Sigmoid colon (tissue), 7 donors: ENCODE data around the gene CERS2. TPM values are rescaled to one million over a fixed set of nuclear protein-coding genes. Genes with fewer than 3 reads are reported as not detected.

Experiments
- DNase-seq: peaks from one replicate; pipeline ENCODE4 v3.0.0-alpha.2; 2019
- H3K27ac ChIP-seq, 4 donors: fragments of 200-600 bp; sonication (generic); one replicate each; pipeline ENCODE4 v1.5.1; 2016 to 2019; ENCODE audit warnings: mild to moderate bottlenecking in 1 of 4
- H3K27me3 ChIP-seq, 3 donors: fragments of 200-600 bp; sonication (generic); one replicate each; pipeline ENCODE4 v1.5.1; 2019; ENCODE audit warnings: mild to moderate bottlenecking in 1 of 3
- H3K36me3 ChIP-seq, 4 donors: fragments of 200-600 bp; sonication (generic); one replicate each; pipeline ENCODE4 v1.5.1; 2016 to 2019
- H3K4me1 ChIP-seq, 4 donors: fragments of 200-600 bp; sonication (generic); one replicate each; pipeline ENCODE4 v1.5.1; 2017 to 2019
- H3K4me3 ChIP-seq, 4 donors: fragments of 200-600 bp; sonication (generic); one replicate each; pipeline ENCODE4 v1.5.1; 2017 to 2019; ENCODE audit warnings: mild to moderate bottlenecking in 2 of 4, moderate library complexity in 1 of 4
- H3K9me3 ChIP-seq, 4 donors: fragments of 200-600 bp in 3 of 4; sonication (generic) in 3 of 4; one replicate each; pipeline versions ENCODE4 v1.5.1 to v1.6.1; 2013 to 2019
- CTCF ChIP-seq, 4 experiments: fragments of 450-650 bp in 3 of 4; fragments of 200-600 bp in 1 of 4; IDR thresholded peaks; one replicate each; pipeline ENCODE4 v1.5.1; 2016 to 2019; ENCODE audit warnings: antibody characterized with exemption in 4 of 4, mild to moderate bottlenecking in 3 of 4, moderate library complexity in 2 of 4
- EP300 ChIP-seq, 4 donors: sonication (generic); formaldehyde crosslinking; IDR thresholded peaks; one replicate each; pipeline ENCODE4 v1.6.1; 2017; ENCODE audit warnings: antibody characterized with exemption in 4 of 4
- POLR2A ChIP-seq, 2 donors: fragments of 450-650 bp; IDR thresholded peaks; one replicate each; pipeline ENCODE4 v1.6.1; 2016; ENCODE audit warnings: antibody characterized with exemption in 2 of 2, mild to moderate bottlenecking in 2 of 2, moderate library complexity in 2 of 2
- POLR2AphosphoS5 ChIP-seq, 4 donors: sonication (generic); formaldehyde crosslinking; IDR thresholded peaks; one replicate each; pipeline ENCODE4 v1.6.1; 2017; ENCODE audit warnings: antibody characterized with exemption in 4 of 4
- WGBS, 2 donors: extraction: QIAGEN DNeasy Blood & Tissue Kit; methylation state at CpG; one replicate each; pipeline ENCODE4 v1.1.7; 2013; 5-methylcytosine and 5-hydroxymethylcytosine counted together
- intact Hi-C: fragments of 100-400 bp; cut with DNase I; formaldehyde crosslinking; loops from one replicate; pipeline ENCODE4 v1.15.1; 2023
- polyA plus RNA-seq, 3 donors: library from polyadenylated mRNA; stranded (reverse); fragments of 200-250 nt; gene quantifications; one replicate each; pipeline ENCODE4 v1.2.3, GENCODE V29; 2013
- total RNA-seq, 4 donors: library from RNA; depleted of rRNA; stranded (reverse); fragments of >200 nt; gene quantifications; one replicate each; pipeline ENCODE4 v1.1.0, GENCODE V29; 2016
- donor health status: healthy with polysubstance abuse.
- donor health status: Bipolar disorder and iron deficiency.
- donor health status: healthy.

The CERS2 gene
- total and polyA plus RNA-seq, 7 donors = 50.6 to 115 (median 82.0) TPM

- intact Hi-C loops = no loop called here
- peaks cover 18 to 97% (median 62%) of the 10 kb centered on the region in 4 donors for H3K36me3 ChIP-seq
These were observed 14.0 kb downstream of the CERS2 start for GRCh38 chr1:150960646-150961045.

GRCh38 chr1:150957666-150958065 is 17.0 kb downstream of the CERS2 start:
- no peaks in the 10 kb centered on the region for H3K4me1 ChIP-seq
- no peak for DNase-seq
- TF ChIP-seq CTCF (IDR thresholded peaks at IDR 0.05) = no peak
- no peak for TF ChIP-seq EP300 (IDR thresholded peaks at IDR 0.05)
- TF ChIP-seq POLR2AphosphoS5 (IDR thresholded peaks at IDR 0.05) = no peak
- no peak for TF ChIP-seq POLR2A (IDR thresholded peaks at IDR 0.05)
- intact Hi-C loops = no loop called here
- WGBS, 2 donors = 97 to 98% methylated on average over 11 of the region's 11 CpGs
- H3K4me3 ChIP-seq = no peak overlapping the region
- peaks cover 16 to 92% (median 55%) of the 10 kb centered on the region in 4 donors for H3K36me3 ChIP-seq
- H3K27me3 ChIP-seq = no peaks in the 10 kb centered on the region
- H3K27ac ChIP-seq = no peak overlapping the region
- no peaks in the 10 kb centered on the region for H3K9me3 ChIP-seq

More at GRCh38 chr1:150960646-150961045, 14.0 kb downstream of the CERS2 start:
- peak; percentile 46 for DNase-seq
- peaks cover 0 to 3% (median 0%) of the 10 kb centered on the region in 4 donors for H3K4me1 ChIP-seq
- no peaks in the 10 kb centered on the region for H3K27me3 ChIP-seq
- no peak overlapping the region for H3K4me3 ChIP-seq
- H3K27ac ChIP-seq = no peak overlapping the region
- H3K9me3 ChIP-seq = no peaks in the 10 kb centered on the region
- TF ChIP-seq POLR2AphosphoS5 (IDR thresholded peaks at IDR 0.05) (no peak), POLR2A (IDR thresholded peaks at IDR 0.05) (no peak), EP300 (IDR thresholded peaks at IDR 0.05) (no peak)
- WGBS, 2 donors = 96 to 98% methylated on average over 7 of the region's 7 CpGs

- Histone ChIP-seq H3K9me3 (no peaks in the 10 kb centered on the region), H3K27me3 (no peaks in the 10 kb centered on the region), H3K4me1 (no peaks in the 10 kb centered on the region), H3K27ac (no peak overlapping the region), H3K36me3 (peaks cover 18 to 92% (median 61%) of the 10 kb centered on the region in 4 donors), H3K4me3 (no peak overlapping the region)
- DNase-seq = no peak
- TF ChIP-seq POLR2A (IDR thresholded peaks at IDR 0.05) (no peak), EP300 (IDR thresholded peaks at IDR 0.05) (no peak), CTCF (IDR thresholded peaks at IDR 0.05) (no peak), POLR2AphosphoS5 (IDR thresholded peaks at IDR 0.05) (no peak)
- intact Hi-C loops = no loop called here
These were observed 19.4 kb downstream of the CERS2 start for GRCh38 chr1:150955280-150955679.

GRCh38 chr1:150954708-150955107 is 19.9 kb downstream of the CERS2 start:
- Histone ChIP-seq H3K36me3 (peaks cover 15 to 92% (median 61%) of the 10 kb centered on the region in 4 donors), H3K4me3 (no peak overlapping the region), H3K4me1 (no peaks in the 10 kb centered on the region), H3K27me3 (no peaks in the 10 kb centered on the region), H3K9me3 (no peaks in the 10 kb centered on the region), H3K27ac (no peak overlapping the region)
- intact Hi-C loops = no loop called here
- no peak for DNase-seq
- 92 to 95% methylated on average over 3 of the region's 3 CpGs for WGBS, 2 donors
- no peak for TF ChIP-seq EP300 (IDR thresholded peaks at IDR 0.05)
- TF ChIP-seq POLR2AphosphoS5 (IDR thresholded peaks at IDR 0.05) = no peak
- no peak for TF ChIP-seq CTCF (IDR thresholded peaks at IDR 0.05)
- no peak for TF ChIP-seq POLR2A (IDR thresholded peaks at IDR 0.05)

GRCh38 chr1:150944856-150945255 is 29.8 kb downstream of the CERS2 start:
- H3K27ac ChIP-seq = no peak overlapping the region
- DNase-seq = no peak
- peaks cover 35 to 100% (median 88%) of the 10 kb centered on the region in 4 donors for H3K36me3 ChIP-seq
- no peak for TF ChIP-seq EP300 (IDR thresholded peaks at IDR 0.05)
- no peak for TF ChIP-seq POLR2A (IDR thresholded peaks at IDR 0.05)
- TF ChIP-seq CTCF (IDR thresholded peaks at IDR 0.05) = no peak
- TF ChIP-seq POLR2AphosphoS5 (IDR thresholded peaks at IDR 0.05) = no peak
- intact Hi-C loops = no loop called here
- no peaks in the 10 kb centered on the region for H3K27me3 ChIP-seq
- H3K4me3 ChIP-seq = no peak overlapping the region
- WGBS, 2 donors = 84 to 94% methylated on average over 5 of the region's 5 CpGs
- H3K4me1 ChIP-seq = no peaks in the 10 kb centered on the region
- H3K9me3 ChIP-seq = no peaks in the 10 kb centered on the region
